ENCODE data around the gene VPS72.

Gene VPS72

DNA sequence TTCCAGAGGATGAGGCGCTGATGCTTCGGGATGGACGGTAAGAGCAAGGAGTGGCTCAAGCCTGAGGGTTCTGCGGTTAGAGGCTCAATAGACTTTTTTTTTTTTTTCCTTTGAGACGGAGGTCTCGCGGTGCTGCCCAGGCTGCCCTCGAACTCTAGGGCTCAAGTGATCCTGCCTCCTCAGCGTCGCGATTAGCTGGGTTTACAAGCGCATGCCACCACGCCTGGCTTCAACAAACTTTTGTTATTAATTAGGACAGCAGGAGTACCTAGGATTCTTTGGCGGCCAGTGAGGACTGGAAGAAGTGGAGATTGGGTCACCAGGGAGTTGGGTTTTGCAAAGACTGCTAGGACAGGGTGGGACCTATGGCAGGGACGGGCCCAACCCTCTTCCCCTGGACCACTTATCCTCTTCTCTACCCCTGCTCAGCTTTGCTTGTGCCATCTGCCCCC is 23.5 kb downstream of the VPS72 start:
- TF ChIP-seq OVOL3 (tag by site-specific recombination; IDR thresholded peaks at IDR 0.05) (no peak), KLF7 (tag by site-specific recombination; IDR thresholded peaks at IDR 0.05; ENCODE audit: borderline replicate concordance) (no peak), ZNF175 (tag by site-specific recombination; IDR thresholded peaks at IDR 0.05) (no peak), ZNF169 (tag by site-specific recombination; IDR thresholded peaks at IDR 0.05) (no peak), ZNF561 (tag by site-specific recombination; IDR thresholded peaks at IDR 0.05; ENCODE audit: borderline replicate concordance) (no peak), ZNF10 (tag by site-specific recombination; IDR thresholded peaks at IDR 0.05) (no peak), MYNN (tag by site-specific recombination; IDR thresholded peaks at IDR 0.05; ENCODE audit: borderline replicate concordance) (no peak), ZNF23 (tag by site-specific recombination; IDR thresholded peaks at IDR 0.05; ENCODE audit: borderline replicate concordance) (no peak), ZNF341 (tag by site-specific recombination; IDR thresholded peaks at IDR 0.05; ENCODE audit: low read depth) (no peak), ZNF350 (tag by site-specific recombination; IDR thresholded peaks at IDR 0.05) (no peak), ZNF623 (tag by site-specific recombination; IDR thresholded peaks at IDR 0.05) (no peak), ZFP41 (tag by site-specific recombination; IDR thresholded peaks at IDR 0.05; ENCODE audit: borderline replicate concordance) (no peak), ZNF423 (tag by site-specific recombination; IDR thresholded peaks at IDR 0.05) (no peak), ZNF707 (tag by site-specific recombination; IDR thresholded peaks at IDR 0.05) (no peak)
- TF ChIP-seq, protein P1, sequence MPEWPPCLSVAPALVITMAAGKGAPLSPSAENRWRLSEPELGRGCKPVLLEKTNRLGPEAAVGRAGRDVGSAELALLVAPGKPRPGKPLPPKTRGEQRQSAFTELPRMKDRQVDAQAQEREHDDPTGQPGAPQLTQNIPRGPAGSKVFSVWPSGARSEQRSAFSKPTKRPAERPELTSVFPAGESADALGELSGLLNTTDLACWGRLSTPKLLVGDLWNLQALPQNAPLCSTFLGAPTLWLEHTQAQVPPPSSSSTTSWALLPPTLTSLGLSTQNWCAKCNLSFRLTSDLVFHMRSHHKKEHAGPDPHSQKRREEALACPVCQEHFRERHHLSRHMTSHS (tag by site-specific recombination; IDR thresholded peaks at IDR 0.05): no peak
- TF ChIP-seq, protein P2, sequence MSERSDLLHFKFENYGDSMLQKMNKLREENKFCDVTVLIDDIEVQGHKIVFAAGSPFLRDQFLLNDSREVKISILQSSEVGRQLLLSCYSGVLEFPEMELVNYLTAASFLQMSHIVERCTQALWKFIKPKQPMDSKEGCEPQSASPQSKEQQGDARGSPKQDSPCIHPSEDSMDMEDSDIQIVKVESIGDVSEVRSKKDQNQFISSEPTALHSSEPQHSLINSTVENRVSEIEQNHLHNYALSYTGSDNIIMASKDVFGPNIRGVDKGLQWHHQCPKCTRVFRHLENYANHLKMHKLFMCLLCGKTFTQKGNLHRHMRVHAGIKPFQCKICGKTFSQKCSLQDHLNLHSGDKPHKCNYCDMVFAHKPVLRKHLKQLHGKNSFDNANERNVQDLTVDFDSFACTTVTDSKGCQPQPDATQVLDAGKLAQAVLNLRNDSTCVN (tag by site-specific recombination; optimal IDR thresholded peaks at IDR 0.05): no peak
- TF ChIP-seq, protein P3, sequence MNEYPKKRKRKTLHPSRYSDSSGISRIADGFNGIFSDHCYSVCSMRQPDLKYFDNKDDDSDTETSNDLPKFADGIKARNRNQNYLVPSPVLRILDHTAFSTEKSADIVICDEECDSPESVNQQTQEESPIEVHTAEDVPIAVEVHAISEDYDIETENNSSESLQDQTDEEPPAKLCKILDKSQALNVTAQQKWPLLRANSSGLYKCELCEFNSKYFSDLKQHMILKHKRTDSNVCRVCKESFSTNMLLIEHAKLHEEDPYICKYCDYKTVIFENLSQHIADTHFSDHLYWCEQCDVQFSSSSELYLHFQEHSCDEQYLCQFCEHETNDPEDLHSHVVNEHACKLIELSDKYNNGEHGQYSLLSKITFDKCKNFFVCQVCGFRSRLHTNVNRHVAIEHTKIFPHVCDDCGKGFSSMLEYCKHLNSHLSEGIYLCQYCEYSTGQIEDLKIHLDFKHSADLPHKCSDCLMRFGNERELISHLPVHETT (tag by site-specific recombination; IDR thresholded peaks at IDR 0.05): no peak
- TF ChIP-seq, protein P4, sequence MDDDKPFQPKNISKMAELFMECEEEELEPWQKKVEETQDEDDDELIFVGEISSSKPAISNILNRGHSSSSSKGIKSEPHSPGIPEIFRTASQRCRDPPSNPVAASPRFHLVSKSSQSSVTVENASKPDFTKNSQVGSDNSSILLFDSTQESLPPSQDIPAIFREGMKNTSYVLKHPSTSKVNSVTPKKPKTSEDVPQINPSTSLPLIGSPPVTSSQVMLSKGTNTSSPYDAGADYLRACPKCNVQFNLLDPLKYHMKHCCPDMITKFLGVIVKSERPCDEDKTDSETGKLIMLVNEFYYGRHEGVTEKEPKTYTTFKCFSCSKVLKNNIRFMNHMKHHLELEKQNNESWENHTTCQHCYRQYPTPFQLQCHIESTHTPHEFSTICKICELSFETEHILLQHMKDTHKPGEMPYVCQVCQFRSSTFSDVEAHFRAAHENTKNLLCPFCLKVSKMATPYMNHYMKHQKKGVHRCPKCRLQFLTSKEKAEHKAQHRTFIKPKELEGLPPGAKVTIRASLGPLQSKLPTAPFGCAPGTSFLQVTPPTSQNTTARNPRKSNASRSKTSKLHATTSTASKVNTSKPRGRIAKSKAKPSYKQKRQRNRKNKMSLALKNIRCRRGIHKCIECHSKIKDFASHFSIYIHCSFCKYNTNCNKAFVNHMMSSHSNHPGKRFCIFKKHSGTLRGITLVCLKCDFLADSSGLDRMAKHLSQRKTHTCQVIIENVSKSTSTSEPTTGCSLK (tag by site-specific recombination; IDR thresholded peaks at IDR 0.05): no peak
- TF ChIP-seq, protein P5, sequence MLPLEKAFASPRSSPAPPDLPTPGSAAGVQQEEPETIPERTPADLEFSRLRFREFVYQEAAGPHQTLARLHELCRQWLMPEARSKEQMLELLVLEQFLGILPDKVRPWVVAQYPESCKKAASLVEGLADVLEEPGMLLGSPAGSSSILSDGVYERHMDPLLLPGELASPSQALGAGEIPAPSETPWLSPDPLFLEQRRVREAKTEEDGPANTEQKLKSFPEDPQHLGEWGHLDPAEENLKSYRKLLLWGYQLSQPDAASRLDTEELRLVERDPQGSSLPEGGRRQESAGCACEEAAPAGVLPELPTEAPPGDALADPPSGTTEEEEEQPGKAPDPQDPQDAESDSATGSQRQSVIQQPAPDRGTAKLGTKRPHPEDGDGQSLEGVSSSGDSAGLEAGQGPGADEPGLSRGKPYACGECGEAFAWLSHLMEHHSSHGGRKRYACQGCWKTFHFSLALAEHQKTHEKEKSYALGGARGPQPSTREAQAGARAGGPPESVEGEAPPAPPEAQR (tag by site-specific recombination; IDR thresholded peaks at IDR 0.05): no peak
- TF ChIP-seq, protein P6, sequence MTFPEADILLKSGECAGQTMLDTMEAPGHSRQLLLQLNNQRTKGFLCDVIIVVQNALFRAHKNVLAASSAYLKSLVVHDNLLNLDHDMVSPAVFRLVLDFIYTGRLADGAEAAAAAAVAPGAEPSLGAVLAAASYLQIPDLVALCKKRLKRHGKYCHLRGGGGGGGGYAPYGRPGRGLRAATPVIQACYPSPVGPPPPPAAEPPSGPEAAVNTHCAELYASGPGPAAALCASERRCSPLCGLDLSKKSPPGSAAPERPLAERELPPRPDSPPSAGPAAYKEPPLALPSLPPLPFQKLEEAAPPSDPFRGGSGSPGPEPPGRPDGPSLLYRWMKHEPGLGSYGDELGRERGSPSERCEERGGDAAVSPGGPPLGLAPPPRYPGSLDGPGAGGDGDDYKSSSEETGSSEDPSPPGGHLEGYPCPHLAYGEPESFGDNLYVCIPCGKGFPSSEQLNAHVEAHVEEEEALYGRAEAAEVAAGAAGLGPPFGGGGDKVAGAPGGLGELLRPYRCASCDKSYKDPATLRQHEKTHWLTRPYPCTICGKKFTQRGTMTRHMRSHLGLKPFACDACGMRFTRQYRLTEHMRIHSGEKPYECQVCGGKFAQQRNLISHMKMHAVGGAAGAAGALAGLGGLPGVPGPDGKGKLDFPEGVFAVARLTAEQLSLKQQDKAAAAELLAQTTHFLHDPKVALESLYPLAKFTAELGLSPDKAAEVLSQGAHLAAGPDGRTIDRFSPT (tag by site-specific recombination; IDR thresholded peaks at IDR 0.05): no peak
- Histone ChIP-seq H3K36me3 (ENCODE audit: control insufficient read depth in 2 of 2, insufficient read depth in 1 of 2, low read length in 2 of 2) (peaks cover 16 to 54% of the 10 kb centered on the region in 2 experiments), H3K27ac (ENCODE audit: extremely low read depth, low read depth, low read length) (peak overlapping the region; percentile 63), H3K4me3 (ENCODE audit: low read depth, low read length) (peak overlapping the region; percentile 82), H3K9me3 (ENCODE audit: control insufficient read depth, insufficient read depth, low read depth, low read length) (no peaks in the 10 kb centered on the region), H3K4me1 (ENCODE audit: control insufficient read depth, insufficient read depth, low read length) (peaks cover 6% of the 10 kb centered on the region; the same call in 1 of the 2 replicates)
- ChIA-PET CTCF (interaction anchor here (0.8 to 1.8 kb wide), 3 partner anchors 9 to 86 kb away, joined by 3 to 5 read pairs (median 4); partner anchors contain the start of gene TMOD4), POLR2A (interaction anchor here (0.7 to 3.3 kb wide), 5 partner anchors 8 to 115 kb away, joined by 3 to 23 read pairs (median 3); partner anchors contain the start of genes VPS72 and ZNF687)
